ENCODE data around the gene WDFY3. TPM values are rescaled to one million over a fixed set of nuclear protein-coding genes. Genes with fewer than 3 reads are reported as not detected.

The WDFY3 gene
- total RNA-seq, 1 donor from 2014 or later, result 267 TPM

DNA sequence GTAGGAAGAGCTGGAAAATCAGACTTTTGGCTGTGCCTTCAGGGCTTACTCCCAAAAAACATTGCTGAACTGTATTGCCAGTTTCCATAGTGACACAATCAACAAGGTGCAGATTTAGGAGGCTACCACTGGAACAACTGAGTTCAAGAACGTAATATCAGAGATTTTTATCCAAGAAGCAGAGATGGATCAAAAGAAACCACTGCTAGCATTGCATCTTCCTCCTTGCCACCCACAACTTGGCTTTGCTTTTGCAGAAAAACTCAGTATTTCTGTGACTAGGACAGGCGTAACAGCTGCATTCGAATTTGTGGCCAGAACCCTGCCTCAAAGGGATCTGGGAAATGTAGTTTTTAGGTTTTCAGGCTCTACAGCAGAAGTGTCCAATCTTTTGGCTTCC lies 27.8 kb upstream of the WDFY3 start:
- no peak overlapping the region for H3K27ac Mint-ChIP-seq (ENCODE audit: unreplicated experiment)
- H3K4me3 Mint-ChIP-seq (ENCODE audit: unreplicated experiment), result no peak overlapping the region
- H3K4me1 Mint-ChIP-seq (ENCODE audit: low read depth, unreplicated experiment), result peaks cover 14% of the 10 kb centered on the region
- no peaks in the 10 kb centered on the region for H3K27me3 Mint-ChIP-seq (ENCODE audit: unreplicated experiment)
- TF ChIP-seq, protein P1, sequence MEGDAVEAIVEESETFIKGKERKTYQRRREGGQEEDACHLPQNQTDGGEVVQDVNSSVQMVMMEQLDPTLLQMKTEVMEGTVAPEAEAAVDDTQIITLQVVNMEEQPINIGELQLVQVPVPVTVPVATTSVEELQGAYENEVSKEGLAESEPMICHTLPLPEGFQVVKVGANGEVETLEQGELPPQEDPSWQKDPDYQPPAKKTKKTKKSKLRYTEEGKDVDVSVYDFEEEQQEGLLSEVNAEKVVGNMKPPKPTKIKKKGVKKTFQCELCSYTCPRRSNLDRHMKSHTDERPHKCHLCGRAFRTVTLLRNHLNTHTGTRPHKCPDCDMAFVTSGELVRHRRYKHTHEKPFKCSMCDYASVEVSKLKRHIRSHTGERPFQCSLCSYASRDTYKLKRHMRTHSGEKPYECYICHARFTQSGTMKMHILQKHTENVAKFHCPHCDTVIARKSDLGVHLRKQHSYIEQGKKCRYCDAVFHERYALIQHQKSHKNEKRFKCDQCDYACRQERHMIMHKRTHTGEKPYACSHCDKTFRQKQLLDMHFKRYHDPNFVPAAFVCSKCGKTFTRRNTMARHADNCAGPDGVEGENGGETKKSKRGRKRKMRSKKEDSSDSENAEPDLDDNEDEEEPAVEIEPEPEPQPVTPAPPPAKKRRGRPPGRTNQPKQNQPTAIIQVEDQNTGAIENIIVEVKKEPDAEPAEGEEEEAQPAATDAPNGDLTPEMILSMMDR (IDR thresholded peaks at IDR 0.05; ENCODE audit: partially characterized antibody, unreplicated experiment), result no peak
- H3K9me3 Mint-ChIP-seq (ENCODE audit: unreplicated experiment), result peaks cover 4% of the 10 kb centered on the region
- no peak for DNase-seq
- H3K36me3 Mint-ChIP-seq (ENCODE audit: unreplicated experiment), result peaks cover 8% of the 10 kb centered on the region

DNA sequence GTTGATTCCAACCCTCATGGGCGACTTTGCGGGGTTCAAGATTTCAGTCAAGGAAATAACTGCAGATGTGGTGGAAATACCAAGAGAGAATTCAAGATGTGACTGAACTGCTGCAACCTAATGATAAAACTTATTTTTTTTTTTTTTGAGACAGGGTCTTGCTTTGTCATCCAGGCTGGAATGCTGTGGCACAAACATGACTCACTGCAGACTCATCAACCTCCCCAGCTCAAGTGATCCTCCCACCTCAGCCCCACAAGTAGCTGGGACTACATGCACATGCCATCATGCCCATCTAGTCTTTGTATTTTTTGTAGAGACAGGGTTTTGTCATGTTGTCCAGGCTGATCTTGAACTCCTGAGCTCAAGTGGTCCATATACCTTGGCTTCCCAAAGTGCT lies 19.5 kb upstream of the WDFY3 start:
- DNase-seq, result no peak
- TF ChIP-seq, protein P1 (IDR thresholded peaks at IDR 0.05; ENCODE audit: partially characterized antibody, unreplicated experiment), result no peak
- peaks cover 53% of the 10 kb centered on the region for H3K36me3 Mint-ChIP-seq (ENCODE audit: unreplicated experiment)
- no peak overlapping the region for H3K27ac Mint-ChIP-seq (ENCODE audit: unreplicated experiment)
- no peaks in the 10 kb centered on the region for H3K4me1 Mint-ChIP-seq (ENCODE audit: low read depth, unreplicated experiment)
- no peak overlapping the region for H3K4me3 Mint-ChIP-seq (ENCODE audit: unreplicated experiment)
- H3K9me3 Mint-ChIP-seq (ENCODE audit: unreplicated experiment), result peaks cover 23% of the 10 kb centered on the region
- H3K27me3 Mint-ChIP-seq (ENCODE audit: unreplicated experiment), result peaks cover 6% of the 10 kb centered on the region

DNA sequence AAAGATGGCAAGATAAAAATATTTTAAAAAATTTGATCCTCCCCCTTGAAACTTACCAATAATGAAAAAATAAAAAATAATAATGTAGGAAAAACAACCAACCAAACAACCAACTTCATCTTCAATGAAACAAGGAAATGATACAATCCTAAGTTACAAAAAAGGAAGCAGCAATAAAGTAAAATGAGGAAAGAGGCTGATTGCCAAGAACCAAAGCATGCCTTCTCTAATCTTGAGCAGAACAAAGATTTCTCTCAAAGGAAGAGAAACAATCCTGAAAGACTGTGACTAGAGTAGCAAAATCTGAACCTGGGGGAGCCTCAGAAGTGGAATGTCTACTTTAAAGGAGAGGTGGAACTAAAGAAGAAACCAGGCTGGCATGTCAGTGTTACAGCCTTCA lies 10.9 kb upstream of the WDFY3 start:
- Mint-ChIP-seq H3K9me3 (ENCODE audit: unreplicated experiment) (peaks cover 5% of the 10 kb centered on the region), H3K4me1 (ENCODE audit: low read depth, unreplicated experiment) (peaks cover 3% of the 10 kb centered on the region), H3K36me3 (ENCODE audit: unreplicated experiment) (peaks cover 15% of the 10 kb centered on the region), H3K27me3 (ENCODE audit: unreplicated experiment) (peaks cover 4% of the 10 kb centered on the region), H3K27ac (ENCODE audit: unreplicated experiment) (no peak overlapping the region), H3K4me3 (ENCODE audit: unreplicated experiment) (no peak overlapping the region)
- no peak for DNase-seq
- TF ChIP-seq, protein P1 (IDR thresholded peaks at IDR 0.05; ENCODE audit: partially characterized antibody, unreplicated experiment), result no peak

DNA sequence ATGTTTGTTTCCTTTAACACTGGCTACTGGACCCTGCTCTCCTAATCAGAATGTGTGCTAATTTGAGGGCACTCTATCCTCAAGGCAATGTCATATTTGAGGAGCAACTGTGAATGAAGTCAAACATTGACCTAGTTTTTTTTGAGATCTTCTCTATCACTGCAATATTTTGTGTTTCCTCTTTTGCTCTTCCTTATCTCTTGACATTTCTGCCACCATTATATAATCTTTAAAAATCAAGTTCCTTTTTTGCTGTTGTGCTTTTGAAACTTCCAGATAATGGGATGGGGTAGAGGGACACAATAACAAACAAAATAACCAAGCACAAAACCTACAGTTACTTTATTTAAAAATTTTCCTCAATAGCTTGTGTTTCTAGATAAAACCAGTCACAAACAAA lies 7.4 kb upstream of the WDFY3 start:
- no peak for DNase-seq
- Mint-ChIP-seq H3K4me3 (ENCODE audit: unreplicated experiment) (no peak overlapping the region), H3K4me1 (ENCODE audit: low read depth, unreplicated experiment) (peaks cover 28% of the 10 kb centered on the region), H3K9me3 (ENCODE audit: unreplicated experiment) (peaks cover 5% of the 10 kb centered on the region), H3K27me3 (ENCODE audit: unreplicated experiment) (peaks cover under 1% of the 10 kb centered on the region), H3K27ac (ENCODE audit: unreplicated experiment) (no peak overlapping the region), H3K36me3 (ENCODE audit: unreplicated experiment) (peaks cover 7% of the 10 kb centered on the region)
- TF ChIP-seq, protein P1 (IDR thresholded peaks at IDR 0.05; ENCODE audit: partially characterized antibody, unreplicated experiment), result no peak

DNA sequence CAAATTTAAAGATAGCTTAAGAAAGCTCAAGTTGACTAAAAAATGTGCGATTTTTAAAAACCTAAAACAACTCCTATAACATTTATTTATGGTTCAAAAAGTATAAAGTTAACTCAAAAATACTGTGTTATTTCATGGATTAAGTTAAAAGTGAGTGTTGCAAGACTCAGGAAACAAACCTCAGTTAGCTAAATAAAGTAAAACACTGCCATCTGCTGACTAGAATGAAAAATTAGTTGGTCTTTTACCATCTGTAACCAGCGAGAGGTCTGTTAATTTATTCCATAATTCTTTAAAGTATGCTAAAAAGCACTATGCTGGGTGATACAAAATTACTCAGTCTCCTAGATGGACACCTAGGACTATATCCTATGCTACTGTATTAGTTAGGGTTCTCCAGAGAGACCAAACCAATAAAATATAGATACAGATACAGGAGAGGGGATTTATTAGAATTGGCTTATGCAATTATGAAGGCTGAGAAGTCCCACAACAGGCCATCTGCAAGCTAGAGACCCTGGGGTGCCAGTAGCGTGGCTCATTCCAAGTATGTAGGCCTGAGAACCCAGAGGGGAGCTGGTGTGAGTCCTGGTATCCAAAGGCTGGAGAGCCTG lies 4.9 kb upstream of the WDFY3 start:
- Mint-ChIP-seq H3K36me3 (ENCODE audit: unreplicated experiment) (peaks cover 7% of the 10 kb centered on the region), H3K4me3 (ENCODE audit: unreplicated experiment) (no peak overlapping the region), H3K27ac (ENCODE audit: unreplicated experiment) (no peak overlapping the region), H3K4me1 (ENCODE audit: low read depth, unreplicated experiment) (peaks cover 31% of the 10 kb centered on the region), H3K9me3 (ENCODE audit: unreplicated experiment) (peaks cover 17% of the 10 kb centered on the region), H3K27me3 (ENCODE audit: unreplicated experiment) (peaks cover 12% of the 10 kb centered on the region)
- no peak for DNase-seq
- TF ChIP-seq, protein P1 (IDR thresholded peaks at IDR 0.05; ENCODE audit: partially characterized antibody, unreplicated experiment), result no peak

Measured in glutamatergic neuron (in vitro differentiated cells).